ENCODE data around the gene AVPI1.

AVPI1 gene

GRCh38 chr10:97732052-97732359 is 45.0 kb upstream of the AVPI1 start:
- TF ChIP-seq TEAD4 (IDR thresholded peaks at IDR 0.05) (no peak), EGR1 (IDR thresholded peaks at IDR 0.05) (no peak), CREB1 (IDR thresholded peaks at IDR 0.05; ENCODE audit: low read depth) (no peak), ZBTB7A (IDR thresholded peaks at IDR 0.05; ENCODE audit: low read depth) (no peak), FOXM1 (IDR thresholded peaks at IDR 0.05; ENCODE audit: borderline replicate concordance, low read depth) (no peak), RAD21 (IDR thresholded peaks at IDR 0.05; ENCODE audit: low read depth) (no peak), NFIC (IDR thresholded peaks at IDR 0.05) (no peak), REST (IDR thresholded peaks at IDR 0.05; ENCODE audit: low read depth) (no peak), CEBPB (IDR thresholded peaks at IDR 0.05) (no peak), TAF1 (IDR thresholded peaks at IDR 0.05; ENCODE audit: low read depth) (no peak), TCF12 (IDR thresholded peaks at IDR 0.05; ENCODE audit: low read depth) (no peak), USF1 (IDR thresholded peaks at IDR 0.05) (no peak), YY1 (IDR thresholded peaks at IDR 0.05; ENCODE audit: low read depth) (no peak), MAX (IDR thresholded peaks at IDR 0.05) (no peak)

- TF ChIP-seq TAF1 (IDR thresholded peaks at IDR 0.05; ENCODE audit: low read depth) (no peak), RAD21 (IDR thresholded peaks at IDR 0.05; ENCODE audit: low read depth) (peak; percentile 100), TEAD4 (IDR thresholded peaks at IDR 0.05) (peak; percentile 49; the same call in 1 of the 2 replicates)
Observed at GRCh38 chr10:97731346-97732051, 44.5 kb upstream of the AVPI1 start.

- TF ChIP-seq REST (IDR thresholded peaks at IDR 0.05; ENCODE audit: low read depth) (no peak), TEAD4 (IDR thresholded peaks at IDR 0.05) (no peak), NFIC (IDR thresholded peaks at IDR 0.05) (no peak), ZBTB7A (IDR thresholded peaks at IDR 0.05; ENCODE audit: low read depth) (no peak), CEBPB (IDR thresholded peaks at IDR 0.05) (no peak), RAD21 (IDR thresholded peaks at IDR 0.05; ENCODE audit: low read depth) (no peak), TAF1 (IDR thresholded peaks at IDR 0.05; ENCODE audit: low read depth) (no peak), MAX (IDR thresholded peaks at IDR 0.05) (no peak), EP300 (IDR thresholded peaks at IDR 0.05; ENCODE audit: borderline replicate concordance) (no peak)
Observed at GRCh38 chr10:97729014-97729413, 42.0 kb upstream of the AVPI1 start.

GRCh38 chr10:97726636-97727178 is 39.7 kb upstream of the AVPI1 start:
- TF ChIP-seq NFIC (IDR thresholded peaks at IDR 0.05) (peak; percentile 51), CEBPB (IDR thresholded peaks at IDR 0.05) (peak; percentile 78), CREB1 (IDR thresholded peaks at IDR 0.05; ENCODE audit: low read depth) (no peak), TEAD4 (IDR thresholded peaks at IDR 0.05) (0 out of 2 replicates have a peak, but pooled peaks have one; percentile 12), ZBTB7A (IDR thresholded peaks at IDR 0.05; ENCODE audit: low read depth) (no peak), YY1 (IDR thresholded peaks at IDR 0.05; ENCODE audit: low read depth) (peak; percentile 73), TCF12 (IDR thresholded peaks at IDR 0.05; ENCODE audit: low read depth) (0 out of 2 replicates have a peak, but pooled peaks have one; percentile 18)

- TF ChIP-seq TCF12 (IDR thresholded peaks at IDR 0.05; ENCODE audit: low read depth) = no peak
- no peak for TF ChIP-seq USF1 (IDR thresholded peaks at IDR 0.05)
- TF ChIP-seq NFIC (IDR thresholded peaks at IDR 0.05) = no peak
- no peak for TF ChIP-seq CREB1 (IDR thresholded peaks at IDR 0.05; ENCODE audit: low read depth)
- TF ChIP-seq EP300 (IDR thresholded peaks at IDR 0.05; ENCODE audit: borderline replicate concordance) = no peak
- no peak for TF ChIP-seq TAF1 (IDR thresholded peaks at IDR 0.05; ENCODE audit: low read depth)
- no peak for TF ChIP-seq RAD21 (IDR thresholded peaks at IDR 0.05; ENCODE audit: low read depth)
- no peak for TF ChIP-seq MAX (IDR thresholded peaks at IDR 0.05)
Observed at GRCh38 chr10:97724341-97724941, 37.4 kb upstream of the AVPI1 start.

GRCh38 chr10:97723001-97723400 is 36.0 kb upstream of the AVPI1 start:
- TF ChIP-seq YY1 (IDR thresholded peaks at IDR 0.05; ENCODE audit: low read depth) = no peak
- no peak for TF ChIP-seq FOXM1 (IDR thresholded peaks at IDR 0.05; ENCODE audit: borderline replicate concordance, low read depth)
- no peak for TF ChIP-seq MAX (IDR thresholded peaks at IDR 0.05)
- TF ChIP-seq NFIC (IDR thresholded peaks at IDR 0.05) = no peak
- TF ChIP-seq CEBPB (IDR thresholded peaks at IDR 0.05) = no peak
- TF ChIP-seq EGR1 (IDR thresholded peaks at IDR 0.05) = no peak
